WTC11 (cell line): ENCODE data around the gene SMIM44.

Experiments
- ATF6 ChIP-seq: sonication (generic); formaldehyde crosslinking; IDR thresholded peaks from 2 replicates; pipeline ENCODE4 v1.8.1; 2023; ENCODE audit warnings: mild to moderate bottlenecking, missing genetic modification reagents
- FOXP1 ChIP-seq: sonication (generic); formaldehyde crosslinking; IDR thresholded peaks from 2 replicates; pipeline ENCODE4 v1.8.0; 2022; ENCODE audit warnings: missing genetic modification reagents, mild to moderate bottlenecking, moderate library complexity, borderline replicate concordance
- GABPB1 ChIP-seq: sonication (generic); formaldehyde crosslinking; IDR thresholded peaks from 2 replicates; pipeline ENCODE4 v1.8.1; 2023; ENCODE audit warnings: mild to moderate bottlenecking, missing genetic modification reagents
- NFYB ChIP-seq: sonication (generic); formaldehyde crosslinking; conservative IDR thresholded peaks from 2 replicates; pipeline ENCODE4 v1.8.0; 2022; ENCODE audit warnings: low read depth, missing genetic modification reagents
- ZNF232 ChIP-seq: sonication (generic); formaldehyde crosslinking; IDR thresholded peaks from 2 replicates; pipeline ENCODE4 v1.8.0; 2022; ENCODE audit warnings: mild to moderate bottlenecking, missing genetic modification reagents
- ZNF281 ChIP-seq: sonication (generic); formaldehyde crosslinking; IDR thresholded peaks from 2 replicates; pipeline ENCODE4 v1.8.0; 2023; ENCODE audit warnings: mild to moderate bottlenecking, missing genetic modification reagents
- TF ChIP-seq, protein P1 (sequence below): fragments of 200-600 bp; IDR thresholded peaks from 2 replicates; pipeline ENCODE4 v1.8.0; 2022; ENCODE audit warnings: antibody characterized with exemption

GRCh38 chr19:3515891-3516422 is 32.7 kb upstream of the SMIM44 start:
- TF ChIP-seq ZNF232 (CRISPR knock-in tag) (no peak), NFYB (CRISPR knock-in tag) (no peak), ATF6 (CRISPR knock-in tag) (no peak), FOXP1 (CRISPR knock-in tag) (no peak), ZNF281 (CRISPR knock-in tag) (no peak), GABPB1 (no peak)
- TF ChIP-seq, protein P1, sequence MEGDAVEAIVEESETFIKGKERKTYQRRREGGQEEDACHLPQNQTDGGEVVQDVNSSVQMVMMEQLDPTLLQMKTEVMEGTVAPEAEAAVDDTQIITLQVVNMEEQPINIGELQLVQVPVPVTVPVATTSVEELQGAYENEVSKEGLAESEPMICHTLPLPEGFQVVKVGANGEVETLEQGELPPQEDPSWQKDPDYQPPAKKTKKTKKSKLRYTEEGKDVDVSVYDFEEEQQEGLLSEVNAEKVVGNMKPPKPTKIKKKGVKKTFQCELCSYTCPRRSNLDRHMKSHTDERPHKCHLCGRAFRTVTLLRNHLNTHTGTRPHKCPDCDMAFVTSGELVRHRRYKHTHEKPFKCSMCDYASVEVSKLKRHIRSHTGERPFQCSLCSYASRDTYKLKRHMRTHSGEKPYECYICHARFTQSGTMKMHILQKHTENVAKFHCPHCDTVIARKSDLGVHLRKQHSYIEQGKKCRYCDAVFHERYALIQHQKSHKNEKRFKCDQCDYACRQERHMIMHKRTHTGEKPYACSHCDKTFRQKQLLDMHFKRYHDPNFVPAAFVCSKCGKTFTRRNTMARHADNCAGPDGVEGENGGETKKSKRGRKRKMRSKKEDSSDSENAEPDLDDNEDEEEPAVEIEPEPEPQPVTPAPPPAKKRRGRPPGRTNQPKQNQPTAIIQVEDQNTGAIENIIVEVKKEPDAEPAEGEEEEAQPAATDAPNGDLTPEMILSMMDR, result no peak
